Right atrium auricular region (tissue), 2 donors: ENCODE measurements around the gene PTPRC. TPM values are rescaled to one million over a fixed set of nuclear protein-coding genes. Genes with fewer than 3 reads are reported as not detected.

Experiments used
- DNase-seq: peaks from one replicate; pipeline ENCODE4 v3.0.0-alpha.2; 2019; ENCODE audit warnings: low spot score
- H3K27ac ChIP-seq, 2 donors: fragments of 200-600 bp; sonication (generic); 1 replicate in 1 of 2; 2 replicates in 1 of 2; pipeline ENCODE4 v1.5.1; 2016 to 2019
- H3K27me3 ChIP-seq, 2 donors: fragments of 200-600 bp; sonication (generic); one replicate each; pipeline versions ENCODE4 v1.5.1 to v1.6.0; 2017 to 2019
- H3K36me3 ChIP-seq: fragments of 200-600 bp; sonication (generic); one replicate; pipeline ENCODE4 v1.5.1; 2016
- H3K4me1 ChIP-seq, 2 donors: fragments of 200-600 bp; sonication (generic); one replicate each; pipeline versions ENCODE4 v1.5.1 to v1.6.0; 2017 to 2019
- H3K4me3 ChIP-seq, 2 donors: fragments of 200-600 bp; sonication (generic); 1 replicate in 1 of 2; 2 replicates in 1 of 2; pipeline ENCODE4 v1.5.1; 2017 to 2019; ENCODE audit warnings: mild to moderate bottlenecking in 1 of 2, moderate library complexity in 1 of 2
- H3K9me3 ChIP-seq, 2 donors: fragments of 200-600 bp; sonication (generic); one replicate each; pipeline ENCODE4 v1.5.1; 2019
- CTCF ChIP-seq, 2 donors: fragments of 200-600 bp; sonication (generic); IDR thresholded peaks; one replicate each; pipeline ENCODE4 v1.5.1; 2019; ENCODE audit warnings: antibody characterized with exemption in 2 of 2
- total RNA-seq, 2 donors: library from RNA; depleted of rRNA; stranded (reverse); fragments of >200 nt; gene quantifications; one replicate each; pipeline ENCODE4 v1.1.0, GENCODE V29; 2016

The PTPRC gene
- total RNA-seq, 2 donors from 2014 or later = 5.5 to 10.1 TPM

DNA sequence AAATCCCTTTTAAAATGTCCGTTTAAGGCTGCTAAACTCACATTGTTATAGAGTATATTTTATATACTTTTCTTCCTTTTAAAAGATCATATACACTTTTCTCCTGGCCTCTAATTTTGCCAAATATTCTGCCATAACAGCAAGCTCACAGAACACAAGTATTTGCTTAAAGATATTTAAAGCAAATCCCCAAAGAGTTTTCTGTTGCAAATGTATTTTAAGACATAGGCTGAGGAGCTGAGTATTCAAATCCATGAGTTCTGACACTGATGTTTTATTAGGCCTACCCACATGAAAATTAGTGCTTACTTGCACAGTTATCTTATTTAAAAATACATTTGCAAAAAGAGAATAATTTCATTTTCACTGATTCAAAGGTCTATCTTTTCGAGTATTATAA is 1.7 kb upstream of the PTPRC start:
- Histone ChIP-seq H3K36me3 (no peaks in the 10 kb centered on the region), H3K27me3 (no peaks in the 10 kb centered on the region), H3K4me3 (no peak overlapping the region), H3K27ac (no peak overlapping the region), H3K9me3 (no peaks in the 10 kb centered on the region), H3K4me1 (no peaks in the 10 kb centered on the region)
- no peak for TF ChIP-seq CTCF (IDR thresholded peaks at IDR 0.05)
- DNase-seq = no peak

DNA sequence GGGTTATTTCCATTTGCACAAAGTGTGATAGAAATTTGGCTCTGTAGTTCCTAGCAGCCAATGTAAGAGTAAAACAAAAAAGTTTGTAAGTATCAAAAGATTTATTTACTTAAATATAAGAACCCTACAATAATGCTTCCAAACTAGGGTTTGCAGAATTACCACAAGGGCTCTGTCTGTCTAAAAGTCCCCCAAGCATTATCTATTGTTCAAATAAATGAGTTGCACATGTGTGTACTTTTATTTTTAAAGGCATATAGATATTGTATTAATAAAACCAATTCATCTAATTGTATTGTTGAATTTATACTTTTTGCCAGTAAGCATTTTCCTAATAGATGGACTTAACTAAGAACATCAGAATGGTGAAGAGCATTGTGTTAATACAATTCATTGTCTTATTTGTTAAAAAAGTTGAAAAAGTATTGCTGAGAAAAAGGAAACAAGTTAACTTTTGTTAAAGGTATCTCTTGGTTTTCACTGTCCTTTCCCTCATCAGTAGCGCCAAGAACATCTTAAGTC is 863 bp upstream of the PTPRC start:
- Histone ChIP-seq H3K36me3 (no peaks in the 10 kb centered on the region), H3K4me3 (no peak overlapping the region), H3K27me3 (no peaks in the 10 kb centered on the region), H3K4me1 (no peaks in the 10 kb centered on the region), H3K9me3 (no peaks in the 10 kb centered on the region), H3K27ac (no peak overlapping the region)
- TF ChIP-seq CTCF (IDR thresholded peaks at IDR 0.05) = no peak
- no peak for DNase-seq

DNA sequence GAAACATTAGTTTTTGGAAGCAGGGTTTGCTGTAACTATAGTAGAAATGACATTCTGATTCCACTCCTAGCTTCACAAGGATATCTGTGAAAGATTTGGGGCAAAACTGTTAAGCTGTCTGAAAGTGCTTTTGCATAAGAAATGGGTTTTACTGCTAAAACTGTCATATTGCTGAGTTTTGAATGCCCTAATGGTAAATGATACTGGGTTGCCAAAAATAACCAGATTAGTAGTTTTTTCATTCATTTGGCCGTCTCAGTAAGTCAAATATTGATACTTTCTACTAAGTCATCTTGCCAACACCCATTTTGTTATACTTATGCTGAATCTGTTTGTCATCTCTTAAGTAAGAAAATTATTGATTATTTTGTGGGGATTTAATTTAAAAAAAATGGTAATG is 399 bp upstream of the PTPRC start:
- H3K4me1 ChIP-seq = no peaks in the 10 kb centered on the region
- H3K36me3 ChIP-seq = no peaks in the 10 kb centered on the region
- no peaks in the 10 kb centered on the region for H3K27me3 ChIP-seq
- H3K9me3 ChIP-seq = no peaks in the 10 kb centered on the region
- no peak overlapping the region for H3K4me3 ChIP-seq
- TF ChIP-seq CTCF (IDR thresholded peaks at IDR 0.05) = no peak
- DNase-seq = no peak
- H3K27ac ChIP-seq = no peak overlapping the region

DNA sequence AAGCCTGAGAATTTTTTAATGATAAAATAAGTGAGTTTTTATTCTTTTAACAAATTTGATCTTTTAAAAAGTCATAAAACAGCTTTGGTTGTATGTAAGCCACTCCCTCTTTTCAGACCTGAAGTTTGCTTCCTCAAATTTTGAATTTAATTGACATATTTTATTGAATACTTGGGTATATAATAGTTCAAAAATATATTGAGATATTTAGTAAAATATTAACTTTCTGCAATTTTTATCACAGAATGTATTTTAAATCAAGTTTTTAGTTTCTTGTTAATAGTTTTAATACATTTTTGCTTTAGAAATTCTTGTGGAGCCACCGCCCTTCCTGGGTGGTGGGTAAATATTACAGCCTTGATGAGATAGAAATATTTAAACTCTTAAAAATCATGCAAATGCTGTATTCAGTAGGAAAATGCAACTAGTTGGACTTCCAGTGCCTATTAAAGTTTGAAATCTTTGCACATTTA is 867 bp downstream of the PTPRC start:
- H3K9me3 ChIP-seq = no peaks in the 10 kb centered on the region
- H3K4me1 ChIP-seq = no peaks in the 10 kb centered on the region
- H3K27me3 ChIP-seq = no peaks in the 10 kb centered on the region
- no peak overlapping the region for H3K27ac ChIP-seq
- no peak for TF ChIP-seq CTCF (IDR thresholded peaks at IDR 0.05)
- peak overlapping the region; percentile 5 to 8 for H3K4me3 ChIP-seq
- no peaks in the 10 kb centered on the region for H3K36me3 ChIP-seq
- DNase-seq = no peak

- no peak for TF ChIP-seq CTCF (IDR thresholded peaks at IDR 0.05)
- H3K27ac ChIP-seq = no peak overlapping the region
Measured at GRCh38 chr1:198640174-198640573, 1.3 kb downstream of the PTPRC start.

GRCh38 chr1:198641501-198641900 is 2.7 kb downstream of the PTPRC start:
- Histone ChIP-seq H3K4me3 (no peak overlapping the region), H3K27ac (no peak overlapping the region), H3K36me3 (no peaks in the 10 kb centered on the region), H3K9me3 (no peaks in the 10 kb centered on the region), H3K27me3 (no peaks in the 10 kb centered on the region), H3K4me1 (no peaks in the 10 kb centered on the region)
- no peak for DNase-seq
- no peak for TF ChIP-seq CTCF (IDR thresholded peaks at IDR 0.05)

More at GRCh38 chr1:198640174-198640573, 1.3 kb downstream of the PTPRC start:
- peak overlapping the region in 1 of 2 donors; percentile 5 for H3K4me3 ChIP-seq
- H3K9me3 ChIP-seq = no peaks in the 10 kb centered on the region
- no peaks in the 10 kb centered on the region for H3K4me1 ChIP-seq
- no peaks in the 10 kb centered on the region for H3K27me3 ChIP-seq
- no peak for DNase-seq
- no peaks in the 10 kb centered on the region for H3K36me3 ChIP-seq
